ENCODE data around the gene CCR5. TPM values are rescaled to one million over a fixed set of nuclear protein-coding genes. Genes with fewer than 3 reads are reported as not detected.

CCR5 gene
- total and polyA plus RNA-seq, 2 of the 8 experiments (the other 6 are each of a cell fraction or from before 2014, with no cell fraction given), result not detected

DNA sequence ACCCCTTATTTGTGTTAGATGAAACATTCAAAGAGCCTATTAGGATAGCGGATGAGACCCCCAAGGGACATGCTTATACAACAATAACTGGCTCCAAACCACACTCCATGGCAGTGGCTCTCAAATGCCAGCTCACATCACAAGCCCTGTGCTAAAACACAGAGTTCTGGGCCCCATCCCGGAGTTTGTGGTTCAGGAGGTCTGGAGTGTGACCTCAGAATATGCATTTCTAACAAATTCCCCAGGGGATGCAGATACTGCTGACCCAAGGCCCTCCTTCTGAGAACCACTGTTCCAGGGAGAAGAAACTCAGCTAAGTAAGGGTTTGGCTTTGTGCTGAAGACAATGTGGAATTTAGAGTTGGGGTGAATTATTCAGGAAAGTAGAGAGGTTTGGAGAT is 39.9 kb downstream of the CCR5 start (continued):
- TF ChIP-seq, protein P1, sequence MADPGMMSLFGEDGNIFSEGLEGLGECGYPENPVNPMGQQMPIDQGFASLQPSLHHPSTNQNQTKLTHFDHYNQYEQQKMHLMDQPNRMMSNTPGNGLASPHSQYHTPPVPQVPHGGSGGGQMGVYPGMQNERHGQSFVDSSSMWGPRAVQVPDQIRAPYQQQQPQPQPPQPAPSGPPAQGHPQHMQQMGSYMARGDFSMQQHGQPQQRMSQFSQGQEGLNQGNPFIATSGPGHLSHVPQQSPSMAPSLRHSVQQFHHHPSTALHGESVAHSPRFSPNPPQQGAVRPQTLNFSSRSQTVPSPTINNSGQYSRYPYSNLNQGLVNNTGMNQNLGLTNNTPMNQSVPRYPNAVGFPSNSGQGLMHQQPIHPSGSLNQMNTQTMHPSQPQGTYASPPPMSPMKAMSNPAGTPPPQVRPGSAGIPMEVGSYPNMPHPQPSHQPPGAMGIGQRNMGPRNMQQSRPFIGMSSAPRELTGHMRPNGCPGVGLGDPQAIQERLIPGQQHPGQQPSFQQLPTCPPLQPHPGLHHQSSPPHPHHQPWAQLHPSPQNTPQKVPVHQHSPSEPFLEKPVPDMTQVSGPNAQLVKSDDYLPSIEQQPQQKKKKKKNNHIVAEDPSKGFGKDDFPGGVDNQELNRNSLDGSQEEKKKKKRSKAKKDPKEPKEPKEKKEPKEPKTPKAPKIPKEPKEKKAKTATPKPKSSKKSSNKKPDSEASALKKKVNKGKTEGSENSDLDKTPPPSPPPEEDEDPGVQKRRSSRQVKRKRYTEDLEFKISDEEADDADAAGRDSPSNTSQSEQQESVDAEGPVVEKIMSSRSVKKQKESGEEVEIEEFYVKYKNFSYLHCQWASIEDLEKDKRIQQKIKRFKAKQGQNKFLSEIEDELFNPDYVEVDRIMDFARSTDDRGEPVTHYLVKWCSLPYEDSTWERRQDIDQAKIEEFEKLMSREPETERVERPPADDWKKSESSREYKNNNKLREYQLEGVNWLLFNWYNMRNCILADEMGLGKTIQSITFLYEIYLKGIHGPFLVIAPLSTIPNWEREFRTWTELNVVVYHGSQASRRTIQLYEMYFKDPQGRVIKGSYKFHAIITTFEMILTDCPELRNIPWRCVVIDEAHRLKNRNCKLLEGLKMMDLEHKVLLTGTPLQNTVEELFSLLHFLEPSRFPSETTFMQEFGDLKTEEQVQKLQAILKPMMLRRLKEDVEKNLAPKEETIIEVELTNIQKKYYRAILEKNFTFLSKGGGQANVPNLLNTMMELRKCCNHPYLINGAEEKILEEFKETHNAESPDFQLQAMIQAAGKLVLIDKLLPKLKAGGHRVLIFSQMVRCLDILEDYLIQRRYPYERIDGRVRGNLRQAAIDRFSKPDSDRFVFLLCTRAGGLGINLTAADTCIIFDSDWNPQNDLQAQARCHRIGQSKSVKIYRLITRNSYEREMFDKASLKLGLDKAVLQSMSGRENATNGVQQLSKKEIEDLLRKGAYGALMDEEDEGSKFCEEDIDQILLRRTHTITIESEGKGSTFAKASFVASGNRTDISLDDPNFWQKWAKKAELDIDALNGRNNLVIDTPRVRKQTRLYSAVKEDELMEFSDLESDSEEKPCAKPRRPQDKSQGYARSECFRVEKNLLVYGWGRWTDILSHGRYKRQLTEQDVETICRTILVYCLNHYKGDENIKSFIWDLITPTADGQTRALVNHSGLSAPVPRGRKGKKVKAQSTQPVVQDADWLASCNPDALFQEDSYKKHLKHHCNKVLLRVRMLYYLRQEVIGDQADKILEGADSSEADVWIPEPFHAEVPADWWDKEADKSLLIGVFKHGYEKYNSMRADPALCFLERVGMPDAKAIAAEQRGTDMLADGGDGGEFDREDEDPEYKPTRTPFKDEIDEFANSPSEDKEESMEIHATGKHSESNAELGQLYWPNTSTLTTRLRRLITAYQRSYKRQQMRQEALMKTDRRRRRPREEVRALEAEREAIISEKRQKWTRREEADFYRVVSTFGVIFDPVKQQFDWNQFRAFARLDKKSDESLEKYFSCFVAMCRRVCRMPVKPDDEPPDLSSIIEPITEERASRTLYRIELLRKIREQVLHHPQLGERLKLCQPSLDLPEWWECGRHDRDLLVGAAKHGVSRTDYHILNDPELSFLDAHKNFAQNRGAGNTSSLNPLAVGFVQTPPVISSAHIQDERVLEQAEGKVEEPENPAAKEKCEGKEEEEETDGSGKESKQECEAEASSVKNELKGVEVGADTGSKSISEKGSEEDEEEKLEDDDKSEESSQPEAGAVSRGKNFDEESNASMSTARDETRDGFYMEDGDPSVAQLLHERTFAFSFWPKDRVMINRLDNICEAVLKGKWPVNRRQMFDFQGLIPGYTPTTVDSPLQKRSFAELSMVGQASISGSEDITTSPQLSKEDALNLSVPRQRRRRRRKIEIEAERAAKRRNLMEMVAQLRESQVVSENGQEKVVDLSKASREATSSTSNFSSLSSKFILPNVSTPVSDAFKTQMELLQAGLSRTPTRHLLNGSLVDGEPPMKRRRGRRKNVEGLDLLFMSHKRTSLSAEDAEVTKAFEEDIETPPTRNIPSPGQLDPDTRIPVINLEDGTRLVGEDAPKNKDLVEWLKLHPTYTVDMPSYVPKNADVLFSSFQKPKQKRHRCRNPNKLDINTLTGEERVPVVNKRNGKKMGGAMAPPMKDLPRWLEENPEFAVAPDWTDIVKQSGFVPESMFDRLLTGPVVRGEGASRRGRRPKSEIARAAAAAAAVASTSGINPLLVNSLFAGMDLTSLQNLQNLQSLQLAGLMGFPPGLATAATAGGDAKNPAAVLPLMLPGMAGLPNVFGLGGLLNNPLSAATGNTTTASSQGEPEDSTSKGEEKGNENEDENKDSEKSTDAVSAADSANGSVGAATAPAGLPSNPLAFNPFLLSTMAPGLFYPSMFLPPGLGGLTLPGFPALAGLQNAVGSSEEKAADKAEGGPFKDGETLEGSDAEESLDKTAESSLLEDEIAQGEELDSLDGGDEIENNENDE (IDR thresholded peaks at IDR 0.05; ENCODE audit: insufficient replicate concordance, low read length), result no peak
- no peak for TF ChIP-seq JUND (IDR thresholded peaks at IDR 0.05; ENCODE audit: low read length)
- TF ChIP-seq EZH2 (IDR thresholded peaks at IDR 0.05; ENCODE audit: low read depth, low read length, severe bottlenecking), result no peak
- TF ChIP-seq BCL11A (IDR thresholded peaks at IDR 0.05; ENCODE audit: low read depth in 2 of 2, low read length in 2 of 2), result no peak
- TF ChIP-seq POLR2A (IDR thresholded peaks at IDR 0.05; ENCODE audit: control extremely low read depth in 1 of 2, low read depth in 2 of 2, low read length in 2 of 2), result no peak
- TF ChIP-seq GABPA (IDR thresholded peaks at IDR 0.05; ENCODE audit: borderline replicate concordance, insufficient read depth, low read length), result no peak
- TF ChIP-seq SUZ12 (IDR thresholded peaks at IDR 0.05; ENCODE audit: low read length), result no peak
